ENCODE results near the gene EHD4.

DNA sequence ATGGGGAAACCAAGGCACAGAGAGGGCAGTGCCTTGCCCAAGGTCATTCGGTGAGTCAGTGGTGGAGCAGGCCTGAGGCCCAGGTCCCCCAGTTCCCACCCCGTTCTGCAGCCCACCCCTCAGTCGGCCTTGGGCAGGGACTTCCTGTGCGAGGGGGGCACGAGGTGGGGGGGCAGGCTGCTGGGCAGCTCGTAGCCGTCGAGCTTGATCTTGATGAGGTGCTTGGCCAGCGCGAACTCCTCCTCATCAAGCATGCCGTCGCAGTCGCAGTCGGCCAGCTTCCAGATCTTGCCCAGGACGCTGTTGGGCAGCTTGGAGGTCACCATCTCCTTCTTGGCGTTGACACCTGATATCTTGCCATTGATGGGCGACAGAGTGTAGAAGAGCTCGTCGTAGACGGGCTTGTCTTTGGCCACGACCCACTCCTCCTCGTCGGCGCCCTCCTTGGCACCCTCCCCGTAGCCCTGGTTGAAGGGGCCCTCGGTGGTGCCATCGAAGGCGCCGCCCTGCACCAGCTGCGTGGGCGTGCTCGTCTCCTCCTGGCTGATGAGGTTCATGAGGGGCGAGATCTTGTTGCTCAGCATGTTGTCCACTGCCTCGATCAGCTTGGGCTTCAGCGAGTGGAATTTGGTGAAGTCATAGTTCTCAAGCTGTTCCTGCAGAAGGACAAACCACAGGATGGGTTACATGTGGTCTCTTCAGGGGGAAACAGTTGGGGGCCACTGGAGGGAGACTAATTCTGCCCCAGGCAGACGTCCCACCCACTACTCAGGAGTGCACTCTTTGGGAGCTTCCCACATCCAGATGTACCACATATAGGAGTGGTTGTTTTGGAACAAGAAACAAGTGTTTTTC is 71.6 kb downstream of the EHD4 start:
- TF ChIP-seq POLR2A (IDR thresholded peaks at IDR 0.05): no peak
- TF ChIP-seq, protein P1, sequence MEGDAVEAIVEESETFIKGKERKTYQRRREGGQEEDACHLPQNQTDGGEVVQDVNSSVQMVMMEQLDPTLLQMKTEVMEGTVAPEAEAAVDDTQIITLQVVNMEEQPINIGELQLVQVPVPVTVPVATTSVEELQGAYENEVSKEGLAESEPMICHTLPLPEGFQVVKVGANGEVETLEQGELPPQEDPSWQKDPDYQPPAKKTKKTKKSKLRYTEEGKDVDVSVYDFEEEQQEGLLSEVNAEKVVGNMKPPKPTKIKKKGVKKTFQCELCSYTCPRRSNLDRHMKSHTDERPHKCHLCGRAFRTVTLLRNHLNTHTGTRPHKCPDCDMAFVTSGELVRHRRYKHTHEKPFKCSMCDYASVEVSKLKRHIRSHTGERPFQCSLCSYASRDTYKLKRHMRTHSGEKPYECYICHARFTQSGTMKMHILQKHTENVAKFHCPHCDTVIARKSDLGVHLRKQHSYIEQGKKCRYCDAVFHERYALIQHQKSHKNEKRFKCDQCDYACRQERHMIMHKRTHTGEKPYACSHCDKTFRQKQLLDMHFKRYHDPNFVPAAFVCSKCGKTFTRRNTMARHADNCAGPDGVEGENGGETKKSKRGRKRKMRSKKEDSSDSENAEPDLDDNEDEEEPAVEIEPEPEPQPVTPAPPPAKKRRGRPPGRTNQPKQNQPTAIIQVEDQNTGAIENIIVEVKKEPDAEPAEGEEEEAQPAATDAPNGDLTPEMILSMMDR (IDR thresholded peaks at IDR 0.05): no peak
